D721Med (cell line): ENCODE results near the gene ST8SIA6.
"Not testable (repeated sequence)": the region's sequence is repeated elsewhere in the genome, so short reads cannot be mapped to it uniquely, and the experiment has no call there.

Experiments used
- DNase-seq: peaks from one replicate; pipeline ENCODE4 v3.0.0; 2011; ENCODE audit warnings: low spot score; ENCODE audit not compliant: insufficient read length
- FAIRE-seq: peaks from 2 replicates; lab custom pipeline; 2011; peaks lifted over from hg19 to GRCh38; lab: Jason Lieb, UNC
- CTCF ChIP-seq: IDR thresholded peaks from 2 replicates; pipeline ENCODE4 v1.5.1; 2012; ENCODE audit warnings: mild to moderate bottlenecking, control low read depth; ENCODE audit not compliant: insufficient read depth; ENCODE audit errors: missing control alignments

Gene ST8SIA6

GRCh38 chr10:17450024-17450423 is 4.4 kb downstream of the ST8SIA6 start:
- FAIRE-seq (no peak), DNase-seq (no peak)
- no peak for TF ChIP-seq CTCF

GRCh38 chr10:17445400-17445998 is 8.9 kb downstream of the ST8SIA6 start:
- no peak for TF ChIP-seq CTCF
- DNase-seq (no peak), FAIRE-seq (no peak)

- no peak for DNase-seq
- FAIRE-seq, result no peak
These were observed 10.0 kb downstream of the ST8SIA6 start for GRCh38 chr10:17444388-17444714.

GRCh38 chr10:17443707-17444387 is 10.5 kb downstream of the ST8SIA6 start:
- TF ChIP-seq CTCF, result no peak
- DNase-seq (no peak), FAIRE-seq (no peak)

More at GRCh38 chr10:17444388-17444714, 10.0 kb downstream of the ST8SIA6 start:
- no peak for TF ChIP-seq CTCF

- FAIRE-seq, result no peak
- TF ChIP-seq CTCF, result no peak
- DNase-seq, result no peak
These were observed 15.8 kb downstream of the ST8SIA6 start for GRCh38 chr10:17438583-17438982.

GRCh38 chr10:17436578-17436977 is 17.8 kb downstream of the ST8SIA6 start:
- DNase-seq, FAIRE-seq: not testable (repeated sequence)

- no peak for DNase-seq
- no peak for TF ChIP-seq CTCF
- no peak for FAIRE-seq
These were observed 18.4 kb downstream of the ST8SIA6 start for GRCh38 chr10:17435953-17436352.
